ENCODE measurements around the gene ZNF470. TPM values are rescaled to one million over a fixed set of nuclear protein-coding genes. Genes with fewer than 3 reads are reported as not detected.
A peak's percentile ranks its signal among the peaks of the same experiment; 100 is the strongest.

The ZNF470 gene
- total RNA-seq, 1 experiment from 2014 or later: 7.2 TPM

- Histone ChIP-seq H3K4me3 (peak overlapping the region; percentile 92), H3K27me3 (no peaks in the 10 kb centered on the region)
Observed at GRCh38 chr19:56594446-56594782, 27.1 kb downstream of the ZNF470 start.

GRCh38 chr19:56594783-56595547 lies 27.7 kb downstream of the ZNF470 start, which contains the start of gene ZNF71:
Gene ZNF71 (plus strand): TSS chr19:56595302. CDS start chr19:56601559, 6,257 bp downstream.
- H3K4me3 ChIP-seq: peak within 1 kb of the TSS; percentile 92
- no peaks in the 10 kb centered on the region for H3K4me1 ChIP-seq
- peaks cover 3% of the 10 kb centered on the region for H3K9me3 ChIP-seq (replicated peaks)
- H3K27ac ChIP-seq: peak within 1 kb of the TSS; percentile 40
- no peaks in the 10 kb centered on the region for H3K27me3 ChIP-seq
- peak; percentile 91 to 92 for DNase-seq
- H3K36me3 ChIP-seq: peaks cover 7% of the 10 kb centered on the region; the same call in 1 of the 2 replicates

More at GRCh38 chr19:56594446-56594782, 27.1 kb downstream of the ZNF470 start:
- Histone ChIP-seq H3K9me3 (replicated peaks) (peaks cover 3% of the 10 kb centered on the region), H3K27ac (no peak overlapping the region), H3K4me1 (no peaks in the 10 kb centered on the region), H3K36me3 (peaks cover 7% of the 10 kb centered on the region; the same call in 1 of the 2 replicates)
- DNase-seq: no peak

GRCh38 chr19:56595548-56595899 lies 28.3 kb downstream of the ZNF470 start:
- no peak for DNase-seq
- H3K36me3 ChIP-seq: peaks cover 8% of the 10 kb centered on the region
- peak overlapping the region; percentile 40 for H3K27ac ChIP-seq
- H3K27me3 ChIP-seq: no peaks in the 10 kb centered on the region
- H3K4me1 ChIP-seq: no peaks in the 10 kb centered on the region
- H3K4me3 ChIP-seq: peak overlapping the region; percentile 92
- peaks cover 3% of the 10 kb centered on the region for H3K9me3 ChIP-seq (replicated peaks)

GRCh38 chr19:56596676-56597075 lies 29.4 kb downstream of the ZNF470 start:
- Histone ChIP-seq H3K4me1 (no peaks in the 10 kb centered on the region), H3K27ac (no peak overlapping the region), H3K4me3 (no peak overlapping the region), H3K36me3 (peaks cover 19% of the 10 kb centered on the region), H3K9me3 (replicated peaks) (peaks cover 3% of the 10 kb centered on the region), H3K27me3 (no peaks in the 10 kb centered on the region)
- no peak for DNase-seq

- H3K27me3 ChIP-seq: no peaks in the 10 kb centered on the region
- peaks cover 5% of the 10 kb centered on the region for H3K9me3 ChIP-seq (replicated peaks)
- H3K4me3 ChIP-seq: no peak overlapping the region
- no peaks in the 10 kb centered on the region for H3K4me1 ChIP-seq
- no peak for DNase-seq
- peaks cover 28% of the 10 kb centered on the region for H3K36me3 ChIP-seq
- H3K27ac ChIP-seq: no peak overlapping the region
Observed at GRCh38 chr19:56597696-56598095, 30.4 kb downstream of the ZNF470 start.

DNA sequence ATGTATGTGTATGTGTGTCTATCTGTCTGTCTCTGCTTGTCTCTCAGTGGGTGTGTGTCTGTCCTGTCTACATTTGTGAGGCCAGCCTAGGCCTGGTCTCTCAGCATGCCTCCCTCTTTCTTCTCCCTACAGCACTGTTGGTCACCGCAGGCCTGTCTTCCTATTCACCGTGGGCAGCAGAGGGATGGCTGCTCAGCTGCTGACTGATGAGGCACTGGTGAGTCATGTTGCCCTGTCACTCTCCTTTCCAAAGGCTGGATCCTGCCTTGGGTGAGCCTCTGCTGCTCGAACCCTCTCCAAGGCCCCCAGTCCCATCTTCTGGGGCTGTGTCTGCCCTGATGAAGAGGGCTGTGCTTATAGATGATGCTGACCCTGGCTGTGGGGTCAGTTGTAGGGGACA lies 34.1 kb downstream of the ZNF470 start:
- H3K4me1 ChIP-seq: no peaks in the 10 kb centered on the region
- H3K9me3 ChIP-seq (replicated peaks): peaks cover 12% of the 10 kb centered on the region
- H3K36me3 ChIP-seq: peaks cover 38% of the 10 kb centered on the region
- DNase-seq: no peak
- no peak overlapping the region for H3K4me3 ChIP-seq
- no peak overlapping the region for H3K27ac ChIP-seq
- H3K27me3 ChIP-seq: no peaks in the 10 kb centered on the region

GRCh38 chr19:56603829-56604228 lies 36.6 kb downstream of the ZNF470 start:
- H3K4me3 ChIP-seq: no peak overlapping the region
- peaks cover 31% of the 10 kb centered on the region for H3K36me3 ChIP-seq
- H3K4me1 ChIP-seq: no peaks in the 10 kb centered on the region
- DNase-seq: no peak
- no peaks in the 10 kb centered on the region for H3K27me3 ChIP-seq
- H3K27ac ChIP-seq: no peak overlapping the region
- peaks cover 14% of the 10 kb centered on the region for H3K9me3 ChIP-seq (replicated peaks)

GRCh38 chr19:56608274-56608964 lies 41.2 kb downstream of the ZNF470 start:
- Histone ChIP-seq H3K9me3 (replicated peaks) (peaks cover 12% of the 10 kb centered on the region), H3K27ac (no peak overlapping the region), H3K27me3 (no peaks in the 10 kb centered on the region), H3K4me1 (no peaks in the 10 kb centered on the region), H3K36me3 (peaks cover 12% of the 10 kb centered on the region), H3K4me3 (no peak overlapping the region)
- DNase-seq: no peak

GRCh38 chr19:56611288-56611687 lies 44.0 kb downstream of the ZNF470 start:
- Histone ChIP-seq H3K9me3 (replicated peaks) (peaks cover 6% of the 10 kb centered on the region), H3K27me3 (no peaks in the 10 kb centered on the region), H3K4me1 (no peaks in the 10 kb centered on the region), H3K4me3 (no peak overlapping the region), H3K36me3 (peaks cover 12% of the 10 kb centered on the region), H3K27ac (no peak overlapping the region)
- DNase-seq: no peak

DNA sequence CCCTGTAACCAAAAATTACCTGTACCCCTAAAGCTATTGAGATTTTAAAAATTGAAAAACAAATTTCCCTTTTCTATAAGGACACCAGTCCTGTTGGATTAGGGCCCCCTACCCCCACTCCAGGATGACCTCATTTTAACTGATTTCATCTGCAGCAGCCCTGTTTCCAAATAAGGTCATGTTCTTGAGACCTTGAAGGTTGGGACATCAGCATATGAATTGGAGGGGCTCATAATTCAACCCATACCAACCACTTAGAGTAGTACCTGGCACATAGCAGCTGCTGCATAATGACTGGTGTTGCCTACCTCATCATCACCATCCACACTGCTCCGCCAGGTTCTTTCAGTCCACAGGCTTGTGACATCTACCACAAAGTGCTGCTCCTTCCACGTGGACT lies 45.5 kb downstream of the ZNF470 start:
- H3K36me3 ChIP-seq: peaks cover 12% of the 10 kb centered on the region
- peaks cover 2% of the 10 kb centered on the region; the same call in 1 of the 2 replicates for H3K4me1 ChIP-seq
- no peak for DNase-seq
- peaks cover 6% of the 10 kb centered on the region for H3K9me3 ChIP-seq (replicated peaks)
- no peaks in the 10 kb centered on the region for H3K27me3 ChIP-seq
- no peak overlapping the region for H3K4me3 ChIP-seq
- no peak overlapping the region for H3K27ac ChIP-seq

DNA sequence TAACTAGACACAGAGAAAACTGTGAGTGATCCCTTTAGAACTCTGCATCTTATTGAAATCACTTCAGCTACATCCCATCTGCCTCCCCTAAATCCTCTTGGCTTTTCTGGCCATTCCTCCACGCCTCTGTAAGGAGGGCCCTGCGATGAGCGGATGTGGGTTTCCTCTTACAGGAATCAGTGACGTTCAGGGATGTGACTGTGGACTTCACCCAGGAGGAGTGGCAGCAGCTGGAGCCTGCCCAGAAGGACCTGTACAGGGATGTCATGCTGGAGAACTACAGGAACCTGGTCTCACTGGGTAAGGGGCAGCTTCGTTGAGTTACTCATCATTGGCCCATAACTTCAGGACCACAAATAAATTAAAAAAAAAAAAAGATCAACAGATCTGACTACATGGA lies 46.4 kb downstream of the ZNF470 start:
- Histone ChIP-seq H3K4me1 (peaks cover 6% of the 10 kb centered on the region; the same call in 1 of the 2 replicates), H3K9me3 (replicated peaks) (peaks cover 9% of the 10 kb centered on the region), H3K27me3 (no peaks in the 10 kb centered on the region), H3K36me3 (peaks cover 12% of the 10 kb centered on the region), H3K4me3 (no peak overlapping the region), H3K27ac (no peak overlapping the region)
- no peak for DNase-seq

DNA sequence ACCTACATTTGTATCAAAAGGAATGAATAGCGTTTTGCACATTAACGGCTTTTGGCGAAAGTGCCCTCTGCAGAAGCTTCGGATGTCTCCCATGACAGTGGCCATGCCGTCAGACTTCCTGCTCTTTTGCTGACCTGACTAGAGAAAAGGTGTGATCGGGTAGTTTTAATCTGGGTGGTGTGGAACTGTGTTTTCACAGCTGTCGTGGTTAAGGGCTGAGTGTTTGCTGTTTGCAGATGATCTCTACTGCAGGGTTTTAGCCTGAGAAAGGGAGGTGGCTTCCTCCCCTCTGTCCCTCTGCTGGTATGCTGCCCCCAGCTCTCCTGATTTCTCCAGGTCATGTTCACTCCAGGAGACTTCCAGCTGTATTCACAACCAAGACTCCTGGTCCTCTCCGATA lies 50.3 kb downstream of the ZNF470 start:
- Histone ChIP-seq H3K9me3 (replicated peaks) (peaks cover 10% of the 10 kb centered on the region), H3K27me3 (no peaks in the 10 kb centered on the region), H3K4me3 (no peak overlapping the region), H3K4me1 (peaks cover 6% of the 10 kb centered on the region; the same call in 1 of the 2 replicates), H3K27ac (no peak overlapping the region), H3K36me3 (peaks cover 22% of the 10 kb centered on the region)
- peak; percentile 55 to 72 for DNase-seq

DNA sequence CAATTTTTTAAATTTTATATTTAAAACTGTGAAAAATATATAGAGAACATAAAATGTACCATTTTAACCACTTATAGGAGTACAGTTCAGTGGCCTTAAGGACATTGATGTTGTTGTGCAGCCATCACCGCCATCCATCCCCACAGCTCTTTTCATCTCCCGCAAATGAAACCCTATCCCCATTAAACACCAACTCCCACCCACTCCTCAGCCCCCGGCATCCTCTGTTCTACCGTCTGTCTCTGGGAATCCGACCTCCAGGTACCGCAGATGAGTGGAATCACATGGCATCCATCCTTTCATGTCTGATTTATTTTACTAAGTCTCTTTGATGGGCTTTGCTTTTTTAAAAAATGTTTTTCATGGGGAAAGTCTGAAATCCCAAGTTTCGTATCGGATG lies 51.9 kb downstream of the ZNF470 start:
- Histone ChIP-seq H3K4me1 (peaks cover 6% of the 10 kb centered on the region; the same call in 1 of the 2 replicates), H3K4me3 (no peak overlapping the region), H3K9me3 (replicated peaks) (peaks cover 10% of the 10 kb centered on the region), H3K36me3 (peaks cover 33% of the 10 kb centered on the region), H3K27ac (no peak overlapping the region), H3K27me3 (no peaks in the 10 kb centered on the region)
- no peak for DNase-seq

- no peaks in the 10 kb centered on the region for H3K27me3 ChIP-seq
- no peak overlapping the region for H3K4me3 ChIP-seq
- peaks cover 6% of the 10 kb centered on the region; the same call in 1 of the 2 replicates for H3K4me1 ChIP-seq
- peaks cover 39% of the 10 kb centered on the region for H3K36me3 ChIP-seq
- DNase-seq: no peak
- H3K9me3 ChIP-seq (replicated peaks): peaks cover 10% of the 10 kb centered on the region
- H3K27ac ChIP-seq: no peak overlapping the region
Observed at GRCh38 chr19:56622374-56622773, 55.1 kb downstream of the ZNF470 start.

DNA sequence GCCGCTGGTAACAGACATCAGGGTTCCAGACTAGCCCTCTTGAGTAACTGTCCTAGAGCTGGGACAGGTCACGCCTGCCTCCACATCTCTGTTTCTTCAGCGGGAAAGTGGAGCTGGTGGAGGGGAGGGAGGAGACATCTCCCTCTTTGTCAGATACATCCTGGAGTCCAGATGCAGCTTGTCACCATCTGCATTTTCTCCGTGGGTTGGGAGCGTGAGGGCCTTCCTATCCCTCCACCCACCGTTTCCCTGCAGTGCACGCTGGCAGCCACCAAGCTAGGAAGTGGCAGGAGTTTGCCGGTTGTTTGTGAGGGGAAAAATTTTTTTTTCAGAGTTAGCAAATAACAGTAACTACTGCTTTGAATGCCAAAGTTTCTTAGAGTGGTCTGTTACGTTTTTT lies 55.7 kb downstream of the ZNF470 start:
- no peak for DNase-seq
- Histone ChIP-seq H3K4me3 (no peak overlapping the region), H3K36me3 (peaks cover 39% of the 10 kb centered on the region), H3K27ac (no peak overlapping the region), H3K9me3 (replicated peaks) (peaks cover 10% of the 10 kb centered on the region), H3K4me1 (peaks cover under 1% of the 10 kb centered on the region; the same call in 1 of the 2 replicates), H3K27me3 (no peaks in the 10 kb centered on the region)
